Cardiac septum (tissue), 1 donor: Measurements from ENCODE around the gene DCST1. TPM values are rescaled to one million over a fixed set of nuclear protein-coding genes. Genes with fewer than 3 reads are reported as not detected.
A peak's percentile ranks its signal among the peaks of the same experiment; 100 is the strongest.
"Not testable (repeated sequence)": the region's sequence is repeated elsewhere in the genome, so short reads cannot be mapped to it uniquely, and the experiment has no call there.

Experiments used
- DNase-seq: peaks from one replicate; pipeline ENCODE4 v3.0.0-alpha.2; 2020; ENCODE audit warnings: low spot score
- intact Hi-C: fragments of 100-400 bp; cut with DNase I; formaldehyde crosslinking; loops from one replicate; pipeline ENCODE4 v1.14.0; 2022
- long read RNA-seq: library from polyadenylated mRNA; unstranded; transcript quantifications from one replicate; pipeline ENCODE4 v2.0.0, GENCODE V29; 2021
- total RNA-seq: library from RNA; stranded (reverse); fragmentation: NEBNext Ultra II Directional; extraction: Animal tissue kit (Norgen Biotek cat#: 25700); gene quantifications from one replicate; pipeline ENCODE4 v1.2.1, GENCODE V29; 2021
- donor health status: DM: no; HTN: no; CAD: no.

The DCST1 gene, protein sequence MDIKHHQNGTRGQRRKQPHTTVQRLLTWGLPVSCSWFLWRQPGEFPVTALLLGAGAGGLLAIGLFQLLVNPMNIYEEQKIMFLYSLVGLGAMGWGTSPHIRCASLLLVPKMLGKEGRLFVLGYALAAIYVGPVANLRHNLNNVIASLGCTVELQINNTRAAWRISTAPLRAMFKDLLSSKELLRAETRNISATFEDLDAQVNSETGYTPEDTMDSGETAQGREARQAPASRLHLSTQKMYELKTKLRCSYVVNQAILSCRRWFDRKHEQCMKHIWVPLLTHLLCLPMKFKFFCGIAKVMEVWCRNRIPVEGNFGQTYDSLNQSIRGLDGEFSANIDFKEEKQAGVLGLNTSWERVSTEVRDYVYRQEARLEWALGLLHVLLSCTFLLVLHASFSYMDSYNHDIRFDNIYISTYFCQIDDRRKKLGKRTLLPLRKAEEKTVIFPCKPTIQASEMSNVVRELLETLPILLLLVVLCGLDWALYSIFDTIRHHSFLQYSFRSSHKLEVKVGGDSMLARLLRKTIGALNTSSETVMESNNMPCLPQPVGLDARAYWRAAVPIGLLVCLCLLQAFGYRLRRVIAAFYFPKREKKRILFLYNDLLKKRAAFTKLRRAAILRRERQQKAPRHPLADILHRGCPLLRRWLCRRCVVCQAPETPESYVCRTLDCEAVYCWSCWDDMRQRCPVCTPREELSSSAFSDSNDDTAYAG
- total RNA-seq = not detected
- long read RNA-seq = 0 reads

DNA sequence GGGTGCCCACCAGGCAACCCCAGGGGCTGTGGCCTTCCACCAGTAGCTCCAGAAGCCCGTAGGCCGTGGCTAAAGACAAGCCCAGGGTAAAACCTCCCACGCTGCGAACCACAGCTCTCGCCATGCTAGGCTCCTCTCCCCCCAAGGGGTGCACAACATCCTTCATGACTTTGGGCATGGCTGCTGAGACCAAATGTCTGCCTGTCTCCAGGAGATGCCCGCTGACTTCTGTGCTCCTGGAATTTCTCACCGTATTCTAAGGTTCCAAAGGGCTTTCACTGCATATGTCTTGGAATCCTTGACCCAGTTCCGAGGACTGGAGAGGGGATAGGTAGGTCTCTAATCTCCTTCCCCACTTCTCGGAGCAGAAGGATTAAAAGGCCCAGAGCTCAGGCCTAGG is at the start of gene DCST1, which contains the start of gene DCST2:
DCST1 (plus strand) TSS at position 301 of the 400 bp plus-strand sequence. CDS start 213 bp downstream, outside the sequence.
DCST2 (minus strand) TSS at position 258 of the 400 bp plus-strand sequence; CDS start at position 178, 80 bp downstream.
- DNase-seq = no peak
- intact Hi-C loops = no loop called here

DNA sequence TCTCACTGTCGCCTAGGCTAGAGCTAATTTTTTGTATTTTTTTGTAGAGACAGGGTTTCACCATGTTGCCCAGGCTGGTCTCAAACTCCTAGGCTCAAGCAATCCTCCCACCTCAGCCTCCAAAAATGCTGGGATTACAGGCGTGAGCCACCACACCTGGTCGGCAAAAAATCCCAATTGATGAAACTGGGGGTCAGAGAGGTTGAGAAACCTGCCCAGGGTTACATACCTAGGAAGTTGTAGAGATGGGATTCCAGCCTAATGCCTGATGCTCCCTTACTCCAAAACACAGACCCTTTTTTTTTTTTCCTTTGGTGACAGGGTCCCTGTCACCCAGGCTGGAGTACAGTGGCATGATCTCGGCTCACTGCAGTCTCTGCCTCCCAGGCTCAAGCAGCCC is 46.9 kb upstream of the DCST1 start:
- DNase-seq, intact Hi-C loops: not testable (repeated sequence)

DNA sequence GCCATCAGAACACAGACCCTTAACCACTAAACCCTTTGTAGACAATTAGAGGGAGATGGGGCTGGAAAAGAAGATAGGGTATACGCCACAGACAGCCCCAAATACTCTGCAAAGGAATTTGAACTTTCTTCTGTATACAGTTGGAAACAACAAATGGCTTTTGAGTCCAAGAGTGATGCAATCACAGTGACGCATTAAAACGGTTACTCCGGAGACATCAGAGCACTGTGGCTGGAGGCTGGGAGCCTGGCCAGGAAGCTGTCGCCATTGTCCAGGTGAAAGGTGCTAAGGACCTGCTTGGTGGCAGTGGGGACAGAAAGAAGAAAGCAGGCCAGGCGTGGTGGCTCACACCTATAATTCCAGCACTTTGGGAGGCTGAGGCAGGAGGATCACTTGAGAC is 46.3 kb upstream of the DCST1 start:
- intact Hi-C loops = no loop called here
- no peak for DNase-seq

- DNase-seq = no peak
- intact Hi-C loops = no loop called here
Observed at GRCh38 chr1:154988058-154988954, 45.3 kb upstream of the DCST1 start.

GRCh38 chr1:154989195-154989860 is 44.3 kb upstream of the DCST1 start:
- DNase-seq = no peak
- intact Hi-C loops = no loop called here

GRCh38 chr1:154990276-154990675 is 43.3 kb upstream of the DCST1 start:
- no peak for DNase-seq
- intact Hi-C loops = no loop called here

- DNase-seq = no peak
- intact Hi-C loops = no loop called here
Observed at GRCh38 chr1:154992721-154993571, 40.7 kb upstream of the DCST1 start.

- no peak for DNase-seq
- intact Hi-C loops = no loop called here
Observed at GRCh38 chr1:154993572-154994268, 39.9 kb upstream of the DCST1 start, which contains the start of gene LENEP. Gene LENEP, plus strand, starts transcription at chr1:154993586. Its CDS starts 22 bp downstream, at chr1:154993608.

DNA sequence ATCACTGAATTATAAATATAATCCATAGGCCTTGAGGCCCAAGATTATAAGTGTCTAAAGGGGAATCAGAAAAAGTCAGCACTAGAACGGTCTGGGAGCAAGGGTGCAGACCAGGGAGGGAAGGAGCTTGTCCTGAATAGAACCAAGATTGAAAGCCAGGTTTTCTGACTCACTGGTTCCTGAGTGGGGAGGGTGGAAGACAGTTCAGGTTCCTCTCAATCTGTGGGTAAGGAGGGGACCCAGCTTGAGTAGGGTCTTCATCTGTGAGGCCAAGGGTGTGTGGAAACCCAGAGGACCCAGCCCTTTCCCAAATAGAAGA is 39.4 kb upstream of the DCST1 start:
- intact Hi-C loops = no loop called here
- DNase-seq = no peak

GRCh38 chr1:154994591-154994990 is 39.0 kb upstream of the DCST1 start:
- no peak for DNase-seq
- intact Hi-C loops = no loop called here

DNA sequence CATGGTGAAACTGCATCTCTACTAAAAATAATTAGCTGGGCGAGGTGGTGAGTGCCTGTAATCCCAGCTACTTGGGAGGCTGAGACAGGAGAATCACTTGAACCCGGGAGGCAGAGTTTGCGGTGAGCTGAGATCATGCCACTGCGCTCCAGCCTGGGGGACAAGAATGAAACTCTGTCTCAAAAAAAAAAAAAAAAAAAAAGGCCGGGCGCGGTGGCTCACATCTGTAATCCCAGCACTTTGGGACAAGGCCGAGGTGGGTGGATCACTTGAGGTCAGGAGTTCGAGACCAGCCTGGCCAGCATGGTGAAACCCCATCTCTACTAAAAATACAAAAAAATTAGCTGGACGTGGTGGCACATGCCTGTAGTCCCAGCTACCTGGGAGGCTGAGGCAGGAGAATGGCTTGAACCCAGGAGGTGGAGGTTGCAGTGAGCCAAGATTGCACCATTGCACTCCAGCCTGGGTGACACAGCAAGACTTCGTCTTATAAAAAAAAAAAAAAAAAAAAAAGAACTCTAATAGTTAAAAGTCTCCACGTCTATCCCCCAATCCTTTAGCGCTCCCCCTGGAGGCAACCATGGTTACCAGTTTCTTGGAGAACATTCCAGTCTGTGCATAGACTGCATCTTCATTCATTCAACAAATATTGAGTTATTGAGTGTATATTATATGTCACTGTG is 38.2 kb upstream of the DCST1 start:
- DNase-seq, intact Hi-C loops: not testable (repeated sequence)

DNA sequence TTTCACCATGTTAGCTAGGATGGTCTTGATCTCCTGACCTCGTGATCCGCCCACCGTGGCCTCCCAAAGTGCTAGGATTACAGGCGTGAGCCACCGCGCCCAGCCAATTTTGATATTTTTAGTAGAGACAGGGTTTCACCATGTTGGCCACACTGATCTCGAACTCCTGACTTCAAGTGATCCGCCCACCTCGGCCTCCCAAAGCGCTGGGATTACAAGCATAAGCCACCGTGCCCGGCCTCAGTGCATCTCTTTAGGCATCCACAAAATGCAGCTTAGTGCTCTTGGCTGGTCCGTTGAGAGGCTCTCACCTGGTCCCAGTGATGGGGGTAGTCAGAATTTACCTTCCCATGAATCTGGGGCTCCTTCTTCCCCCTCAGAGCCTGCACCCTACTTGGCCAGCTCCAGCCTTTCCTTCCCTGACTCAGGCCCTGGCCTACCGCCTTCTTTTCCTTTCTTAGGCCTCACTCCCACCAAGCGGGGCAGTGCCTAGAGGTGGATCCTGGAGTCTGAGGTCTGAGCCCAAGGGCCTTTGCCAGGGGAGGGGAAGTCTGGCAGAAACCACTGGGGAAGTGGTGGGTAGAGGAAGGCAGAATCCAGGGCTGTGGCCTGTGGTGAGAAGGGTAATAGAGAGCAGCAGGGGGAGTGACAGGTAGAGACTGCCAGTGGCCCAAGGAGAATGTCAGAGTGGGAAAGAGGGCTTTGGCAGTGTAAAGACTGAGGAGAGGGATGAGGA is 36.5 kb upstream of the DCST1 start:
- intact Hi-C loops = no loop called here
- DNase-seq = no peak

DNA sequence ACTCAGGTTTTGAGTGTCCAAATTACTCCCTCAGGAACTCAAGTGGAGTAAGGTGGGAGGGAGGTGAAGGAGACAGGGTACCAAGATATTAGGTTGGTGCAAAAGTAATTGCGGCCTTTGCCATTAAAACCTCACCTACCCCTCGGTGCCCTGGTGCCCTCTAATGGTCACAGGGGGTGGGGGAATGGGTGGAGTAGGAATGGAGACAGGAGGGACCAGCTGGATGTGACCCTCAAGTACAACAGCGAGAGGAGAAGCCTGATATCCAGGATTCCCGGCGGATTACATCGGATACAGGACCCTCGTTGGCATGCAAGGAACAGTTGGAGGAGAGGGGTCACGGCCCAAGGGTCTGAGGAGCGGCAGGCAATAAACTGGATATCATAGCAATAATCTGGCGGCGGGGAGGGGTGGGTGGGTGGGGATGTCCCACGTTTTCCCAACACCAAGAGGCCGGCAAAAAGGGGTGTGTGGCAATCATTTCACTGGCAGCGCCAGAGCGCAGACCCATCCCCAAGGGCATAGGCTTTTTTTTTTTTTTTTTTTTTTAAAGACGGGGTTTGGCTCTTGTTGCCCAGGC is 35.3 kb upstream of the DCST1 start:
- intact Hi-C loops = loop anchor here (2.0 kb wide), 1 partner anchor 35 kb away; no protein-coding TSS in a partner anchor
- no peak for DNase-seq

DNA sequence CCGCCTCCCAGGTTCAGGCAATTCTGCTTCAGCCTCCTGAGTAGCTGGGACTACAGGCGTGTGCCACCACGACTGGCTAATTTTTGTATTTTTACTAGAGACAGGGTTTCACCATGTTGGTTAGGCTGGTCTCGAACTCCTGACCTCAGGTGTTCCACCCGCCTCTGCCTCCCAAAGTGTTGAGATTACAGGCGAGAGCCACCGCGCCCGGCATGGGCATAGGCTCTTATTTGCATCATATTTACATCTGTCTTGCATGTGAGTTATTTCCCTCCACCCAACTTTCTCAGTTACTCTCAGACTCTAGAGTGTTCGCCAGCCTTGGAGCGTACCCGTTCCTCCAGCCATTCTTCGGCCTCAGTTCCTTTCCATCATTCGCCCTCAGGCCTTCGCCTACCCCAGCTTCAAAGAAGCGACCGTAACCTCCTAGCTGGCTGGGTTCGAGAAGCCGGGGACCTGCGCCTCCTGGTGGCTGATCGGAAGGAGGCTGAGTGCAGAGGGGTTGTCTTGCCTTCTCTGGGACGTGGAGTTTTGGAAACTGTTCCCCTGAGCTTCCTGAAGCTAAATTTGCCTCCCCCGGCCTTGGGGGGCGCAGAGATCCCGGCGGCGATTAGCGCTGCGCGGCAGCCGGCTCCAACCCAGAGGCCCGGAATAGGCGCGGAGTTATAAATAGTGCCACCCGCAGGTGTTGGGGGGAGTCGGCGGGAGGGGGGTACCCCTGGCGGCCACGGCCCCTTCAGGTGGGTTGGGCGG is 34.6 kb upstream of the DCST1 start:
- peak; percentile 91 for DNase-seq
- intact Hi-C loops = loop anchor here (2.0 kb wide), 1 partner anchor 36 kb away; no protein-coding TSS in a partner anchor
